GM21515 (cell line): ENCODE measurements around the gene HERC4.
"Not testable (repeated sequence)": the region's sequence is repeated elsewhere in the genome, so short reads cannot be mapped to it uniquely, and the experiment has no call there.

Experiments used
- ATAC-seq: cut with Tn5 transposase; IDR thresholded peaks from one replicate; pipeline ENCODE4 v1.9.1; 2021; ENCODE audit not compliant: unreplicated experiment

Gene HERC4

GRCh38 chr10:68095153-68095552, 20.1 kb upstream of the HERC4 start:
- no peak for ATAC-seq

GRCh38 chr10:68092512-68092911, 17.4 kb upstream of the HERC4 start:
- no peak for ATAC-seq

- no peak for ATAC-seq
These were observed 15.5 kb upstream of the HERC4 start for GRCh38 chr10:68090586-68090985.

- no peak for ATAC-seq
These were observed 13.7 kb upstream of the HERC4 start for GRCh38 chr10:68088740-68089139.

GRCh38 chr10:68087685-68088401, 12.8 kb upstream of the HERC4 start:
- ATAC-seq = no peak

- ATAC-seq = no peak
These were observed 12.0 kb upstream of the HERC4 start for GRCh38 chr10:68086910-68087684.

GRCh38 chr10:68086011-68086410, 10.9 kb upstream of the HERC4 start:
- ATAC-seq = no peak

GRCh38 chr10:68084469-68084868, 9.4 kb upstream of the HERC4 start:
- no peak for ATAC-seq

- ATAC-seq = no peak
These were observed 8.9 kb upstream of the HERC4 start for GRCh38 chr10:68083953-68084352.

GRCh38 chr10:68082872-68083271, 7.8 kb upstream of the HERC4 start:
- no peak for ATAC-seq

- ATAC-seq = no peak
These were observed 6.8 kb upstream of the HERC4 start for GRCh38 chr10:68081916-68082315.

- ATAC-seq = no peak
These were observed 5.9 kb upstream of the HERC4 start for GRCh38 chr10:68080853-68081431.

- no peak for ATAC-seq
These were observed 4.4 kb upstream of the HERC4 start for GRCh38 chr10:68079434-68079833.

GRCh38 chr10:68077026-68077425, 1.9 kb upstream of the HERC4 start:
- no peak for ATAC-seq

GRCh38 chr10:68076081-68076480, 998 bp upstream of the HERC4 start:
- not testable (repeated sequence) for ATAC-seq

- no peak for ATAC-seq
These were observed 494 bp upstream of the HERC4 start for GRCh38 chr10:68075550-68076004.

GRCh38 chr10:68074031-68074774, 880 bp downstream of the HERC4 start:
- no peak for ATAC-seq

GRCh38 chr10:68073631-68074030, 1.5 kb downstream of the HERC4 start:
- ATAC-seq = no peak

- ATAC-seq = no peak
These were observed 7.6 kb downstream of the HERC4 start for GRCh38 chr10:68067508-68067907.

- no peak for ATAC-seq
These were observed 8.1 kb downstream of the HERC4 start for GRCh38 chr10:68067029-68067428.

- no peak for ATAC-seq
These were observed 21.5 kb downstream of the HERC4 start for GRCh38 chr10:68053553-68053952.
